ENCODE results near the gene CARD19.

CARD19 gene

GRCh38 chr9:93064392-93065134, 31.5 kb upstream of the CARD19 start:
- DNase-seq (ENCODE audit: low read depth): peak; percentile 74

- DNase-seq (ENCODE audit: low read depth): no peak
These were observed 30.8 kb upstream of the CARD19 start for GRCh38 chr9:93065135-93065720.

- DNase-seq (ENCODE audit: low read depth): no peak
These were observed 28.9 kb upstream of the CARD19 start for GRCh38 chr9:93066978-93067603.

- DNase-seq (ENCODE audit: low read depth): no peak
These were observed 27.1 kb upstream of the CARD19 start for GRCh38 chr9:93068956-93069355.

- no peak for DNase-seq (ENCODE audit: low read depth)
These were observed 24.6 kb upstream of the CARD19 start for GRCh38 chr9:93071464-93071863.

GRCh38 chr9:93072383-93072795, 23.6 kb upstream of the CARD19 start:
- DNase-seq (ENCODE audit: low read depth): no peak

- no peak for DNase-seq (ENCODE audit: low read depth)
These were observed 19.8 kb upstream of the CARD19 start for GRCh38 chr9:93076101-93076791.

GRCh38 chr9:93076792-93077128, 19.3 kb upstream of the CARD19 start:
- no peak for DNase-seq (ENCODE audit: low read depth)

GRCh38 chr9:93077367-93077766, 18.6 kb upstream of the CARD19 start:
- DNase-seq (ENCODE audit: low read depth): no peak

- no peak for DNase-seq (ENCODE audit: low read depth)
These were observed 18.2 kb upstream of the CARD19 start for GRCh38 chr9:93077811-93078210.

- no peak for DNase-seq (ENCODE audit: low read depth)
These were observed 16.6 kb upstream of the CARD19 start for GRCh38 chr9:93079371-93079770.

GRCh38 chr9:93080406-93080805, 15.6 kb upstream of the CARD19 start:
- DNase-seq (ENCODE audit: low read depth): no peak

- no peak for DNase-seq (ENCODE audit: low read depth)
These were observed 14.9 kb upstream of the CARD19 start for GRCh38 chr9:93081081-93081529.

- no peak for DNase-seq (ENCODE audit: low read depth)
These were observed 14.1 kb upstream of the CARD19 start for GRCh38 chr9:93081931-93082330.

GRCh38 chr9:93082841-93083411, 13.1 kb upstream of the CARD19 start:
- DNase-seq (ENCODE audit: low read depth): no peak

- no peak for DNase-seq (ENCODE audit: low read depth)
These were observed 12.2 kb upstream of the CARD19 start for GRCh38 chr9:93083592-93084470.

GRCh38 chr9:93084471-93084881, 11.5 kb upstream of the CARD19 start:
- DNase-seq (ENCODE audit: low read depth): no peak

- no peak for DNase-seq (ENCODE audit: low read depth)
These were observed 10.3 kb upstream of the CARD19 start for GRCh38 chr9:93085676-93086075.

- no peak for DNase-seq (ENCODE audit: low read depth)
These were observed 9.4 kb upstream of the CARD19 start for GRCh38 chr9:93086447-93087224.

- DNase-seq (ENCODE audit: low read depth): no peak
These were observed 7.9 kb upstream of the CARD19 start for GRCh38 chr9:93087971-93088655.

Data from stimulated activated CD8-positive, alpha-beta memory T cell treated with anti-CD3 and anti-CD28 coated beads, Interleukin-7, amount 100 ng/mL, for 24 hours (primary cell).